Measurements from ENCODE around the gene SLC30A2.

DNA sequence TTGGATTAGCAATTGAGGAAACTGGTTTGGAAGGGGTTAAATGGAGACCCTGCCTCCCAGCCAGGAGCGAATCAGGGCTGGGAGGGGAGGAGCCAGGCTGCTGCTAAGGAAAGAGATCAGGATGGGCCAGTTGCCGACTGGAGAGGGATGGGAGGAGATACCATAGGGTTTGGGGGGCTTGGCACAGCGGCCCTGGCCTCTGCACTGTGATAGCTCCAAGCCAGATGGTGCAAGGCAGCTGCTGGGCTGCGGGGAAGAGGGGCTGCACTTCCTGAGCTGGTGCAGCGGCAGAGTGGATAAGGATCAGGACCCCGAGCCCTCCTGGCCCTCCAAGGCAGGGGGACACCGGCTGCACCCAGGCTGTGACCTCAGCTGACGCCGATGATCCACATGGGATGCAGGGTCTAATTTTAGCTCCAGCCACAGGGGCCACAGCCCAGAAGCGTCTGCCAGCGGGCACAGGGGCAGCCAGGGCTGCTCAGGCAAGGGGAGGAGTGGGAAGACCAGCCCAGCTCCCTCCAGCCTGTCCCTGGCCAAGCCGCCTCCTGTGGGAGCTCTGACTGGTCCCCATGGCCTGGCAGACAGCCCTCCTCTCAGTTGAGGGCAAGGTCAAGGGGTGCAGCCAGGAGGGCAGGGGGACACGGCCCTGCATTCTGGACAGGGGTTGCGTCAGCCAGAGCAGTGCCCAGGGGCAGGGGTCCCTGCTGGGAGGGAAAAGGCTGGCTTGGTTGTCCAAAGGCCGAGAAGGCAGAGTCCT, 24.1 kb downstream of the SLC30A2 start, which contains the start of gene EXTL1:
- no peak for TF ChIP-seq CTCF (IDR thresholded peaks at IDR 0.05)
- TF ChIP-seq EP300 (IDR thresholded peaks at IDR 0.05): no peak
- no peak for TF ChIP-seq POLR2A (IDR thresholded peaks at IDR 0.05)

Data from upper lobe of left lung (tissue), 4 donors.